NCI-H1436 treated with DMSO at 0.1 percent for 48 hours (cell line): Measurements from ENCODE around the gene GPR132.
"Not testable (repeated sequence)": the region's sequence is repeated elsewhere in the genome, so short reads cannot be mapped to it uniquely, and the experiment has no call there.

Source experiments
- DNase-seq: peaks from one replicate; lab custom pipeline; 2025; lab: John Stamatoyannopoulos, UW

GPR132 gene

GRCh38 chr14:105041841-105042765 lies 23.1 kb downstream of the GPR132 start:
- DNase-seq: no peak

- DNase-seq: no peak
Measured at GRCh38 chr14:105039458-105040205, 25.6 kb downstream of the GPR132 start.

- DNase-seq: not testable (repeated sequence)
Measured at GRCh38 chr14:105035616-105036015, 29.6 kb downstream of the GPR132 start.

GRCh38 chr14:105034315-105035039 lies 30.8 kb downstream of the GPR132 start:
- no peak for DNase-seq

GRCh38 chr14:105033412-105033900 lies 31.8 kb downstream of the GPR132 start:
- not testable (repeated sequence) for DNase-seq

GRCh38 chr14:105032451-105032901 lies 32.8 kb downstream of the GPR132 start:
- DNase-seq: not testable (repeated sequence)

GRCh38 chr14:105030836-105031396 lies 34.3 kb downstream of the GPR132 start:
- DNase-seq: no peak

GRCh38 chr14:105030194-105030593 lies 35.0 kb downstream of the GPR132 start:
- DNase-seq: no peak

GRCh38 chr14:105029402-105029801 lies 35.8 kb downstream of the GPR132 start:
- no peak for DNase-seq

GRCh38 chr14:105028251-105028927 lies 36.8 kb downstream of the GPR132 start:
- DNase-seq: no peak

- not testable (repeated sequence) for DNase-seq
Measured at GRCh38 chr14:105027718-105028117, 37.5 kb downstream of the GPR132 start.

- DNase-seq: no peak
Measured at GRCh38 chr14:105026802-105027563, 38.2 kb downstream of the GPR132 start.

GRCh38 chr14:105026033-105026785 lies 39.0 kb downstream of the GPR132 start:
- no peak for DNase-seq

GRCh38 chr14:105025429-105025828 lies 39.8 kb downstream of the GPR132 start:
- DNase-seq: no peak

- no peak for DNase-seq
Measured at GRCh38 chr14:105023791-105024480, 41.3 kb downstream of the GPR132 start.

- DNase-seq: no peak
Measured at GRCh38 chr14:105023144-105023543, 42.1 kb downstream of the GPR132 start.

- DNase-seq: no peak
Measured at GRCh38 chr14:105022276-105022670, 43.0 kb downstream of the GPR132 start.

GRCh38 chr14:105021656-105022275 lies 43.5 kb downstream of the GPR132 start:
- DNase-seq: no peak
